Activated effector memory CD4-positive, alpha-beta T cell treated with Interleukin-2 at 50 U/mL for 16 hours (primary cell): Measurements from ENCODE around the gene FHAD1.
"Not testable (repeated sequence)": the region's sequence is repeated elsewhere in the genome, so short reads cannot be mapped to it uniquely, and the experiment has no call there.

Experiments
- DNase-seq: peaks from one replicate; pipeline ENCODE4 v3.0.0-alpha.2; 2020

The FHAD1 gene

DNA sequence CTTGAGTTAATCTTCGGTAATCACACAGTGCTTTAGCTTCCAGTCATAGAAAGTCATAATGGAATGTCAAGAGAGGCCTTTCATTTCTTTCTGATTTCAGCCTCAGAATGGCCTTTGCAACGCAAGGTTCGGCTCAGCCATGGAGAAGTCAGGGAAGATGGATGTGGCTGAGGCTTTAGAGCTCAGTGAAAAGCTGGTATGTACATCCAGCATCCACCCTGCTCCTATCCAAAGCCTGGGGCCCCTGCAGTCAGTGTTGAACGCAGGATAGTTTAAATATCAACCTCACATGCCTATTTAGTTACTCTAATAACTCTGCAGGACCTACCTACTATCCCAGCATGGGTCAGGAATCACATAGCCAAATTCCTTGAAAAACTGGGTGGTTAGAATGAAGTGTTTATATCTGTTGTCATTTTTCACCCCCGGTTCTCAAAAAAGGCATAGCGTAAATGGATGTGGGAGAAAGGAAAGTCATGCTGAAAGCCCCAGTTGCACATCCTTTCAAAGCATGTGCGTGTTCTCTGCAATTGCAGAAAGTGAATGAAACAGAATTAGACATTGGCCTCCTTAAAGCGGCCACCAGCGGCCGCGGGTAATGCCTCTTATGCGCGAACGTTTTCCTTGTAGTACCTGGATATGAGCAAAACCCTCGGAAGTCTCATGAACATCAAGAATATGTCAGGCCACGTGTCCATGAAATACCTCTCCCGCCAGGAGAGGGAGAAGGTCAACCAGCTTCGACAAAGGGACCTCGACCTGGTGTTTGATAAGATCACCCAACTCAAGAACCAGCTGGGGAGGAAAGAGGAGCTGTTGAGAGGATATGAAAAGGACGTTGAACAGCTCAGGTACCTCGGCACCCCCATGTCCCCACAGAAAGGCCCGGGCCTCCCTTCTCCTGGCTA lies 133.8 kb downstream of the FHAD1 start:
- DNase-seq = no peak

DNA sequence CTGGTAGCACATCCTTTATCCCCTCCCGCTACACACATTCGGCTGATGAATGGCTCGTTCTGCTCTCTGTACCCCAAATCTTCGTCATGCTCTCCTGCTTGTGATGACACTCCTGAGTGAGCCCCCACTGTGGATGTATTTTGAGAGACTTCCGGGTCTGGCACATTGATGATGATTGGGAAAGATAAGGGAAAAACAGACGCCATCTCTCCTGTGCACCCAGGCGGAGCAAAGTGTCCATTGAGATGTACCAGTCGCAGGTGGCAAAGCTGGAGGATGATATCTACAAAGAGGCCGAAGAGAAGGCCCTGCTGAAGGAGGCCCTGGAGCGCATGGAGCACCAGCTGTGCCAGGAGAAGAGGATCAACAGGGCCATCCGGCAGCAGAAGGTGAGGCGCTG lies 134.8 kb downstream of the FHAD1 start:
- no peak for DNase-seq

DNA sequence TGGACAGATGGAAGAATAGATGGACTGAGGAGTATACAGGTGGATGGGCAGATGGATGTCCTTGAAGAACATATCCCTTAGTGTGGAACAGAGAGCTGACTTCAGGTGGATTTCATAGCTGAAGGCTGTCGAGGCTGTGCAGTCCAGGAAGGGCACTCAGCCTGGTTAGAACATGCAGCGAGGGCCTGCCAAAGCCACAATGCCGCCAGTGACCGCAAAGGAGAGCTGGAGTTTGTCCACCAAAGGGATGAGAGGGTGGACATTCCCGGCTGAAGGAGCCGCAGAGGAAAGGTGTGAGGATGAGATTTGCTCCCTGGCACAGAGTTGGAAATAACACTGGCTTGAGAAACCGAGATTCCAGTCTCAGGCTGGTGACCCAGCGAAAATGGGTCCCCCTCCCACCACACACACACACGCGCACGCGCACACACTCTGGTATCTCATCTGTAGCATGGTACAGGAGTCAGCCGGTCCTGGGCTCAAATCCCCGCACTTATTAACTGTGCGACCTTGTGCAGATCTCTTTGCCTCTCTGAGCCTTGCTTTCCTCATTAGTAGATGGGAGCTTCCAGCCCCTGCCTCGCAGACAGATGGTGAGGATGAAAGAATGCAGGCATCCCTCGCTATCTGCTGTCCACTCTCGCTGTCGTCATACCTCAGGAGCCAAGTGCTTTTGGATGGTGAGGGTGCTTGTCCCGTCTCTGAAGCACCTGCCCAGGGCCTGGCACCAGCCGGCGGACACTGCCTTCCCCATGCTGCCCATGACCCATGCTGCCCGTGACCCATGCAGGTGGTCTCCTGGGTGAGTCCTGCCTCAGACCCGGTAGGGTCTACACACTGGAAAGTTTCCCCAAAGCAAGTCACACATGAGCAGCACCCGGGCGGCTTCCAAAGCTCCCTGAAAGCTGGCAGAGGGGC lies 135.8 kb downstream of the FHAD1 start:
- no peak for DNase-seq

DNA sequence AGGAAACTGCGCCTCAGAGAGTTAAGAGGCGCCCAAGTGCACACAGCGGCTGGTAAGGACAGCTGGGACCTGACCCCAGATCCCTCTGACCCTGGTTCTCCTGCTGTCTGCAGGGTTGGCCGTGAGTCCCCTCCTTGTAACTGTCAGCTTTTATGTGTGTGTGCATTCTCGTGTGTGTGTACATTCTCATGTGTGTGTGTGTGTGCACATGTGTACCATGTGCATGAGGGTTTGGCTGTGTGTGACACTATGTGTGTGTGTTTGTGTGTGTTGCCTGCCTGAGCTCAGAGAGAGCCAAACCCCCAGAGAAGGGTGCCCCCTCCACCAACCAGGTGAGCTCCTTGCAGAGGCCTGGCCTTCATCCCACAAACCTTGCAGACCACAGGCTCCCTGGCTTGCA lies 136.8 kb downstream of the FHAD1 start:
- no peak for DNase-seq

DNA sequence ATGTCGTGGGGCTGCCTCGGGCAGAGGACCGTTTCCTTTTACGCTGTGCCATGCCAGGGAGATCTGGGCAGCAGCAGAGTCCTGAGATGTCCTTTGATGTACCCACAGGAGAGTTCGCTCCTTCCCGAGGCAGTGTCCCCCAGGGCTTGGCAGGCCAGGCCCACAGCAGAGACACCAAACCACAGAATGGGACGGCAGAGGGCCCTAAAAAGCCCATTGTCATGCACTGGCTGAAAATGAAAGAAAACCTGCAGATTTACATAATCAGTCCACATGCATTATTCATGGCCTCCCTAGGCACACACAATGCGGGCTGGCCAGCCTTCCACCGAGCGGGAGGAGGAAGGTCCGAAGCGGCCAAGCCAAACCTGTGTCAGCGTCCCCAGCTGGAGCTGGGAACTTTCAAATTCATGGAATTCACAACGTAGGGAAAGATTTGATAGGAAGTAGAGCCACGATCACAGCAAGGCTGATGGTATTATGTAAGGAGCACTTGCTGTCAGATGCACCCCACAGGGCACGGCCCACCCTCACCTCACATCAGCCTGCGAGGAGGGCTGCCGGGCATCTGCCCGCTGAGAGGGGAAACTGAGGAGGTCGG lies 137.4 kb downstream of the FHAD1 start:
- no peak for DNase-seq

DNA sequence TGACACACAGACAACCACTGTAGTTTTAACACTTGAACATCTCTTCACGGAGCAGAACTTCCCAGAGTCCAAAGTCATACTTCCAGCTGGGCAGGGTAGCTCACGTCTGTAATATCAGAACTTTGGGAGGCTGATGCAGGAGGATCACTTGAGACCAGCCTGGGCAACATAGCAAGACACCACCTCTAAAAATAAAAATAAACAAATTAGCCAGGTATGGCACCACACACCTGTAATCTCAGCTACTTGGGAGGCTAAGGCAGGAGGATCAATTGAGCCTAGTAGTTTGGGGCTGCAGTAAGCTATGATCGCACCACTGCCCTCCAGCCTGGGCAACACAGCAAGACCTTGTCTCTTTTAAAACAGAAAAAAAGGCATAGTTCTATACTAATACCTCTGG lies 138.4 kb downstream of the FHAD1 start:
- no peak for DNase-seq

DNA sequence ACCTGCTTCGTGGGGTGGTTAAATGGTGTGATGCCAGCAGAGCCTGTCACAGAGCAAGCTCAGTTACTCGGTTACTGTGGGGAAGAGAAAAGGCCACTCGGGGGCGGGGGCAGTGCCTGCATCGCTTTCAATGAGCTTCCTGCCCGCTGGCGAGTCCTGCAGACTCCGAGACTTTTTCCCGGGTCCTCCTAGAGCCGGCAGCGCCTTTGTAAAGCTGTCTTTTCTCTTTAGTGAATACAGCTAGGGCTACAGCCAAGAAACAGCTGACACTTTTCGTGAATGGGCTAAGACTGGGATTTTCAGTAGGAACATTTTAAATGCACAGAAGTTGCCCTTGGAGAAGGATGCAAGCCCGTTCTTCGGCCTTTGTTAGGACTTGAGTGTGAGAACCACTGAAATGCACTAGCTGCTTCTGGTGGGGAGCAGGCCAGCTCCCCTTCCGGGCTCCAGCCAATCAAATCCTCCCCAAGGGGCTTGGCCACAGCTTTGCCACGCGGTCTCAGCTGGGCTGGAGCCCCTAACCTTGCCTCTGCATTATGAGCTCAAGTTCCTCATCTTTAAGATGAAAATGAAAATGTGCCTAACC lies 139.2 kb downstream of the FHAD1 start:
- DNase-seq = no peak

DNA sequence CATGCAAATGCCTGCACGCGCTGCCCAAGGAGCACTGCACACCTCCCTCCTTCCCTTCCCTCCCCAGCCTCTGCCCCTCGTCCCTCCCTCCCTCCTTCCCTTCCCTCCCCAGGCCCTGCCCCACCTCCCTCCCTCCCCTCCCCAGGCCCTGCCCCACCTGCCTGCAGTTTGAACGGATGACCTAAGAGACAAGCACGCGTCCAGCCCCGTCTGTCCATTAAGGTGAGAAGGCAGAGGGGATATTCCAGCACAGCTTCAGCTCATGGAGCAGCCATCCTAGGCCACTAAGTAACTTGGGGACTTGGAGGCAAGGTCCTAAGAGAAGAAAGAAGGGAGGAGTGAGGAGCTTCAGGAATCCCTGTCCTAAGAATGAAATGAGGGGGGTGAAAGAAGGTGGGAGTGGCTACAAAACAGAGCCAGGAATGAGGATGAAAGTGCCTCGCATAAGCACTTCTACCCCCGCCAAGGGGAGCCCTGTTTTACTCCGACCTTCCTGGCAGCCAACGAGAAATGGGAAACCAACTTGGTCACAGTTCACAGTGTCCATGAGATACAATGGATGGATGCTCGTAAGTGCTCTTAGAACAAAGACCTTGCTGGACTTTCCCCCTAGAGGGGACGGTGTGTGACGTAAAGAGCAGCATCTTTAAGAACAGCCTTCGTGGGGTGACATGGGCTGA lies 141.3 kb downstream of the FHAD1 start:
- DNase-seq = no peak

DNA sequence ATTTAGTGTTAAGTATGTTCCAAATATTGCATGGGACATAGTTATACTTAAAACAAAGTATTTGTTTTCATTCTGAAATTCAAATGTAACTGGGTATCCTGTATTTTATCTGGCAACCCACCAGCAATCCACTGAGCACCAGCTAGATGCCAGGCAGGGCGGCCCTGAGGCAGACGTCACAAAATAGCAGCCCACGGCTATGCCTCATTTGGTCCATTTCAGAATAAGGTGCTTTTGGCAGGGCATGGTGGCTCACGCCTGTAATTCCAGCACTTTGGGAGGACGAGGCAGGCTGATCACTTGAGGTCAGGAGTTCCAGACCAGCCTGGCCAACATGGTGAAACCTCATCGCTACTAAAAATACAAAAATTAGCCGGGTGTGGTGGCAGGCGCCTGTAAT lies 142.8 kb downstream of the FHAD1 start:
- DNase-seq = not testable (repeated sequence)

DNA sequence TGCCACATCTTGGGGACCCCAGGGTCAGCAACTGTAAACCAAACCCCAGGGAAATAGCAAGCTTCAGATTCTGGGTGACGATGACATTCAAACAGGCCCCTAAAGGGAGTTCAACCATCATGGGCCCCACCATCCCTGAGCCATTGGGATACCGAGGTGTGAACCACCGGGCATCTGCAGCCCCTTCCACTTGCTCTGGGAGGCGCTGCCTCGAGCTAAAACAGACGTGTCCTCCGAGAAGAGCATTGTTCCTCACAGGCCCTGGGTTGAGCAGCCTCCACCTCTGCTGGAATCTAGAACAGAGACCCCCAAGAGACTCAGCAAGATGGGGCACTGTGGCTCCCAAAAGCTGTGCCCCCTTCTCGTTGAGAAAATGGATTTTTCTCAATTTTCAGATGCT lies 143.6 kb downstream of the FHAD1 start:
- no peak for DNase-seq

DNA sequence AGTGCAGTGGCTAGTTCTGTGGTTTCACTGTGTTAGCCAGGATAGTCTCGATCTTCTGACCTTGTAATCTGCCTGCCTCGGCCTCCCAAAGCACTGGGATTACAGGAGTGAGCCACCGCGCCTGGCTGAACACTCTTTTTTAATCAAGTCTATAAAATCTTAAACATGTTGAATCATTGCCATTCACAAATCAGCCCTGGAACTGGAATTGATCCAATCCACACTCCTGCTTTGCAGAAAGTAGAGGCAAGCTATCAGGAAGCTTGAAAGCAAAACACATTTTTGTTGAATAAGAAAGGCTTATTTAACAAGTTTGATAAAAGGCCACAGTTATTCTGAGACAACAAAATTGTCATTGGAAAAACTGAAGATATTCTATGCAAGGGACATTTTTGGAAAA lies 144.3 kb downstream of the FHAD1 start:
- DNase-seq = no peak

DNA sequence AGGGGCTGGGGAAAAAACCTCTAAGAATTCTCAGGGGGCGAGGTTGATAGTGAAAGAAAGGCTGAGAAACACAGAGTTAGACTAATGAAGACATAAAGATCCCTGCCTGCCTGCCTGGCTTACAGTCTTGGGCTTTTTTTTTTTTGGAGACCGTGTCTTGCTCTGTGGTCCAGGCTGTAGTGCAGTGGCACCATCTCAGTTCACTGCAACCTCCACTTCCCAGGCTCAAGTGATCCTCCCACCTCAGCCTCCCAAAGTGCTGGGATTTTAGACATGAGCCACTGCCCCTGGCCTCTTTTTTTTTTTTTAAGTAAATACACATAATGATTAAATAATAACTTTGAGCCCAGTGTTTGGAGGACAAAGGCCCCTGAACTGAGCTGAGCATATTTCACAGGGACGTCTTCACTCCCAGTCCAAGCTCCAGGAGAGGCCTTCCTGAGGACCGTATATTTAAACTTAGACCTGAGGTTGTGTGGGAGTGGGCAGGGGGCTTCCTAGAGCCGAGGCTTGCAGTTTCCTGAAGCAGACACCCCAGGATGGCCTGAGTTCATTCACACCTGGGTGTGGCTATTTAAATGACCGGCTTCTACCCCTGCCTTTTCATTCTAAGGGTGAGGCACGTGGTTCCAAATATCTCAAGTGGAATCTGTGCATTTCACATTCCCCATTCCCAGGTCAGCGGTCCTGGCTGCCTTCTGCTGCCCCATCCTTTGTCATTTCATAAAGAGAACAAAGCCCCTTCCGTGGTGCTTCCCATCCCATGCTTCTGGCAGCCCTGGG lies 146.6 kb downstream of the FHAD1 start:
- DNase-seq = no peak

DNA sequence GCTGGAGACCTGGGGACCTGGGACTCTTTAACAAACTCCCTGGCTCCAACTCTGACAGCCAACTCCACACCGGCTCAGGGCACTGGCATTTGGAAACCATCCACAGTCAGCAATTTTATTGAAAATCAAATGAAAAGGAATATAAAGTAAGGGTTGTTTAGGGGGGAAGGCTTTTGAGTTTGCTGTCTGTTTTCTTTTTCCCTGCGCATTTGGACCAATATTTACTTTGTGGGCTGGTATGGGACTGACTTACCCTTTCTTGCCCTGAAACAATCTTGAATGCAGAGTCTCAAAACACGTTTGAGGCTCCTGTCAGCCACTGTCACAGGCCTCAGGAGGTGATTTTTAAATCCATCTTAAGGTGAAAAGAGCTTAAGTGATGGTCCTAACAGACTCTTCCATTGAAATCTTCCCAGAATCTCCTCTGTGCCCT lies 147.3 kb downstream of the FHAD1 start:
- DNase-seq = no peak

DNA sequence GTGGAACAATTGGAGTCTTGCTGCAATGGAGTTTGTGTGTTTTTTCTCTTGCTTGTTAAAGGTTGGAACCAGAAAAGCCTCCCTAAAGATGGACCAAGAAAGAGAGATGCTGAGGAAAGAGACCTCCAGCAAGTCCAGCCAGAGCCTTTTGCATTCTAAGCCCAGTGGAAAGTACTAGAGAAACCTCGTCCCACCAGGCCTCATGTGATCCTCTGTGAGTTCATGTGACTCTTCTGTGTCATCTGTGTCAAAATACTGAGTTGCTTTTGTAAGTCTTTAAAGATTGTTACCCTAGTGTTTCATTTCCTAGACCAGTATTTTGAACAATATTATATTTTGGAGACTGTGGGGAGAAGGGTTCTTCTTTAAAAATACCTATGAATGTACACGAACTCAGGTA lies 150.2 kb downstream of the FHAD1 start:
- no peak for DNase-seq

DNA sequence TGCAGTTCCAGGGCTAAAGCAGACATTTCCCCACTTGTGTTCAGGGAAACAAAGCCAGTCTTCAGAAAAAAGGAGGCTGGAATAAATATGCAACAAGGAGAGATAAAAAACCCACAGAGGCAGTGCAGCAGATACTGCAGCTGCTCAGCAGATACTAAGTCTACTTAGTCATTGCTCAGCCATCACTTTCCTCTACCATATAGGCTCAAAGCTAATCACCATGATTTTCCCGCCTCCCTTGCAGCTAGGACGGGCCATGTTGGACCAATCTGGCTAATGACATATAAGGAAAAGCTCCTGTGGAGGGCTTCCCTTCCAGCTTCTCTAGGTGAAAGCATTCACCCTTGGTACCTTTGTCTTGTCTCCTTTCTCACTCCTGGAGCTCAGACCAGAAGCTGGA lies 152.7 kb downstream of the FHAD1 start:
- DNase-seq = no peak

DNA sequence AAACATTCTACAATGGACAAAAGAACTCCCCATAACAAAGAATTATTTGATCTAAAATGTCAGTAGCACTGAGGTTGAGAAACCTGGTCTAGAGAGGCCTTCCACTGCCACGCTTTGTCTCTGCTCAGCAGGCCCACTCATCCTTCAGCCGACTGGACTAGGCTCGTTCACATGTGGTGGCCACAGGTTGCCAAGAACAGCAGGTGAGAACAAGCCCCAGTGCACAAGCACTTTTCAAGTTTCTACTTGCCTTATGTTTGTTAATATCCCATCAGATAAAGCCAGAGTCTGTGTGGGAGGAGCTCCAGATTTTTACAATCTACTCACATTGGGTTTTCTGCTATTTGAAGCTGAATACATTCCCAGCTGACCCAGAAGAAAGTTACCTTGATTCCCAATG lies 153.6 kb downstream of the FHAD1 start:
- no peak for DNase-seq

DNA sequence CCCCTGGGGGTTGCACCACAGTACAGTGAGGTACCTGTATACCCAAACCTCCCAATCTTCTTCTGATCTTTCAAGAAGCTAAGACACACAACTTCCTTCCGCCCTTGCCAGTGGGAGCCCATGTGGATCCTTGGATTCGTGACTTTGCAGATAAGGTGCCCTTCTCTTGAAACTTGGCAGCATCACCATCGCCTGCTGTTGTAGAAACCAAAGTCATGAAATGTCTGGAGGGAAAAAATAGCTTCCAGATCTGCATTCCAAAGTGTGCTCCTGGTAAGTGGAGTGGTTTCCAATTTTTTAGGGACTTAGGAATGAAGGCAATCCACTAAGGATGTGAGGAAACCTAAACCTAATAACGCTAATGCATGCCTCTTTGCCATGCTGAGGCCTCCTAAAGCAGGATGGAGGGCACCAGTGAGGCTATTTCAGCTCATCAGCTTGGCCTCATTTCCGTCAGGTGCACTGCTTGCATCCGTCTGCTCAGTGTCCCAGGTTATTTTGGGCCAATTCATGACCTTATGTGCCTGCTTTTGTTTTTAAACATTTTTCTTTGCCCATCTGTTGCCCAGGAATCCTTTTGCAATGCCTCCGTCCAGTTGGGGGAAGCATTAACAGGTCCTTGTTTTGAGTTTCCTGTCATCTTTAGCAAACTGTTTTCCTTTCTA lies 154.5 kb downstream of the FHAD1 start:
- no peak for DNase-seq

DNA sequence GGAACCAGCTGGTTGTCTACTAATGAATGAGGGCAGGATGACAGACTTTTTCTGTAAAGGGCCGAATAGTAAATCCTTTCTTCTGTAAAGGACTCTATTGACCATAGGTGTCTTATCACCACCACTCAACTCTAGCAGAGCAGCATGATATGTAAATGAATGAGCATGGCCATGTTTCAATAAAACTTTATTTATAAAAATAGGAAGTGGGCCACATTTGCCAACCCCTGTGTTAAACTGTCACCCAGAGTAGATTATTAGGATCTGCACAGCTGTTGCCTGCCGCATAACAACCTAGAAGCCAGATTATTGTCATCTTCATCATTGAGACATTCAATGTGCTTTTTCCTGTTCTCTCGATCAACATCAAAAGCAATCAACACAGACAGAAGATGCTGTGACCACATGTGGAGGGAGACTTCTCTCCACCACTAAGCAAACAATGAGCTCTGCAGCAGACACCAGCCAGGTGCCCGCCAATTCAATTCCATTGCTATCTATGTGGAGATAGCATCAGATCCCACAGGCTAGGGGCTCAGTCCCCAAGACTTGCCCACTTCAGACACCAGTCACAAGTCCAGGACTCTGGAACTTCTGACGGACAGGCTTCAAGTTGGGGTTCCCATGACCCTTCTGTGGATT lies 155.9 kb downstream of the FHAD1 start:
- DNase-seq = no peak

DNA sequence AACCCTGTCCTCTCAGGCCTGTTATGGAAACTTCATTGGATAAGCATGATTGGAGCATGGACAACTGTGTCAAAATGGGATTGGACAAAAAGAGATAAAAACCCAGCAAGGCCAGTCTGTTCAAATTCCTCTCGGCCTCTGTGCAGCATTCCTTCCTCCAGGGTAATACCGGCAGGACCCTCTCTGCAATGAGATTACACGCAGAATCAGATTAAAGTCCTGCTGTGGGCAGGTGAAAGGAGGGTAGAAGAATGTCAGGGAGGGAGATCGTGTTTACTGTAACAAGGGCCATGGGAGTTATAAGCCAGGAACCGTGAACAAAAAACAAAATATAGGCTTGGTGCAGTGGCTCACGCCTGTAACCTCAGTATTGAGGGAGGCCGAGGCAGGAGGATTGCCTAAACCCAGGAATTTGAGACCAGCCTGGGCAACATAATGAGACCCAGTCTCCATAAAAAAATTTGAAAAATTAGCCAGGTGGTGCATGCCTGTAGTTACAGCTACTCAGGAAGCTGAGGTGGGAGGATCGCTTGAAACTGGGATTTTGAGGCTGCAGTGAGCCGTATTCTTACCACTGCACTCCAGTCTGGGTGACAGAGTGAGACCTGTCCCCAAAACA lies 157.0 kb downstream of the FHAD1 start:
- DNase-seq = no peak
